SK-N-MC (cell line): ENCODE data around the gene KLRG1.

Experiments
- DNase-seq: peaks from one replicate; pipeline ENCODE4 v3.0.0-alpha.2; 2011; ENCODE audit warnings: low read depth, low spot score
- H3K27ac ChIP-seq: fragments of 200-600 bp; sonication (generic); 2 replicates; pipeline ENCODE4 v1.5.1; 2016; ENCODE audit warnings: mixed run types
- H3K36me3 ChIP-seq: fragments of 200-600 bp; sonication (generic); 2 replicates; pipeline ENCODE4 v1.6.1; 2017; ENCODE audit warnings: antibody characterized with exemption, low read length, mixed read lengths; ENCODE audit not compliant: insufficient read depth
- H3K4me3 ChIP-seq: fragments of 200-600 bp; sonication (generic); 2 replicates; pipeline ENCODE4 v1.5.1; 2016
- H3K9ac ChIP-seq: fragments of 200-600 bp; sonication (generic); 2 replicates; pipeline ENCODE4 v1.8.0; 2017; ENCODE audit warnings: mixed run types, mixed read lengths; ENCODE audit not compliant: insufficient read length
- H3K9me3 ChIP-seq: fragments of 200-600 bp; sonication (generic); 2 replicates; pipeline ENCODE4 v1.6.1; 2017; ENCODE audit warnings: low read depth, mild to moderate bottlenecking, antibody characterized with exemption, low read length, moderate library complexity, mixed read lengths
- EZH2 ChIP-seq: fragments of 200-600 bp; sonication (generic); IDR thresholded peaks from one replicate; pipeline ENCODE4 v1.6.1; 2017; ENCODE audit warnings: antibody characterized with exemption
- FOXP2 ChIP-seq: optimal IDR thresholded peaks from 2 replicates; pipeline ENCODE3; 2011; ENCODE audit warnings: mild to moderate bottlenecking, moderate library complexity; ENCODE audit not compliant: insufficient read depth; ENCODE audit errors: extremely low read length, control extremely low read depth
- POLR2AphosphoS5 ChIP-seq: IDR thresholded peaks from 2 replicates; pipeline ENCODE4 v1.6.1; 2012; ENCODE audit warnings: mild to moderate bottlenecking, low read depth, low read length, borderline replicate concordance

Gene KLRG1

DNA sequence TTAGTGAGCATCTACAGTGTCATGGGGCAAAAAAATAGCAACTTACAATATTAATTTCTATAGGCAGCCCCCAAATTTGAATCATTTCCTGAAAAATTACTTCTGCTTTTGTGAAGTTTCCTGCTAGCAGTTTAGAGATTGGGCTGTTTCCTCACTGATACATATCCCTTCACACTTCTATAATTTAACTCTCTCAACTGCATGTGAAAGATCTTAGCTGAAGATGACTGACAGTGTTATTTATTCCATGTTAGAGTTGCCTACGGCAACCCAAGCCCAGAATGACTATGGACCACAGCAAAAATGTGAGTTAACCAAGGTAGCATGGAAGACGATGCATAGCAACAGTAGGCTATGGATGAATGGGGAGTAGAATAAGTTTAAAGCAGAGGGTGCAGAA, at the start of gene KLRG1:
Gene KLRG1 (plus strand): TSS at position 134 of the 400 bp plus-strand sequence. CDS start 90 bp downstream, at position 224.
- DNase-seq = no peak
- TF ChIP-seq POLR2AphosphoS5 = no peak
- H3K27ac ChIP-seq = no peak within 1 kb of the TSS
- H3K9ac ChIP-seq = no peak within 1 kb of the TSS
- no peaks in the 10 kb centered on the region for H3K9me3 ChIP-seq
- H3K36me3 ChIP-seq = no peaks in the 10 kb centered on the region
- H3K4me3 ChIP-seq = no peak within 1 kb of the TSS

DNA sequence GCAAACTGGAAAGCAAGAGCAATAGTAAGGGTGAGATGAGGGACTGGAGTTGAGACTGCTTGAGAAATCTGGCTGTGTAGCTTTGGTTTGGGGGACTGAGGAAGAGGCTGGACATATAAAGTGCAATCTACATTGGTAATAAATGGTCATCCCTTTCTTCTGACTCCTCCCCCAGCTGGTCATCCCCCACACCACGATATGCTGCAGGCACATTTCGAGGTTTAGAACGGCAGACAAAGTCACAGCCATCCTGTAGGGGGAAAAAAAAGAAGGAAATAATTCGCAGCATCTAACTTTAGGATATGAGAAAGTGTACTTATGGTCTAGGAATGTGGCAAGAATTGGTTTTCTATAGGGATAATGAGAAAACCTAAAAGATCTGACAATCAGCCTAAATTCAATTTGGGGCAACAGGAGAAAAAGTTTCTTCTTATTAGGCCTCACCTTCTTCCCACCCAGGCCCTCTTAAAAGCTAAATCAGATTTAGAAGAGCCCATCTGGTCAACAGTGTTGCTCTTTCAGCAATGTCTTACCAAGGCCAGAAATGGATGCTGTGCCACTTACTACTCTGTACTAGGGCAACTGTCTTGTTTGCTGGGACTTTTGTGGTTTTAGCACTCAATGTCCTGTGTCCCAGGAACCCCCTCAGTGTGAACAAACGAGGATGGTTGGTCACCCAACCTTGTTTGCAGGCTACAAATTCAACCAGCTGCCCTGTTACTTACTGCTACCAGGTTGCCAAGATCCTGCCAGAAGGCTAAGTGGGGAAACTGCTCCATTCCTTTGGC, 47.5 kb upstream of the KLRG1 start:
- Histone ChIP-seq H3K9ac (no peak overlapping the region), H3K9me3 (no peaks in the 10 kb centered on the region), H3K36me3 (peaks cover 75% of the 10 kb centered on the region), H3K27ac (no peak overlapping the region), H3K4me3 (no peak overlapping the region)
- no peak for DNase-seq
- TF ChIP-seq EZH2 = no peak
- TF ChIP-seq POLR2AphosphoS5 = no peak
- no peak for TF ChIP-seq FOXP2

DNA sequence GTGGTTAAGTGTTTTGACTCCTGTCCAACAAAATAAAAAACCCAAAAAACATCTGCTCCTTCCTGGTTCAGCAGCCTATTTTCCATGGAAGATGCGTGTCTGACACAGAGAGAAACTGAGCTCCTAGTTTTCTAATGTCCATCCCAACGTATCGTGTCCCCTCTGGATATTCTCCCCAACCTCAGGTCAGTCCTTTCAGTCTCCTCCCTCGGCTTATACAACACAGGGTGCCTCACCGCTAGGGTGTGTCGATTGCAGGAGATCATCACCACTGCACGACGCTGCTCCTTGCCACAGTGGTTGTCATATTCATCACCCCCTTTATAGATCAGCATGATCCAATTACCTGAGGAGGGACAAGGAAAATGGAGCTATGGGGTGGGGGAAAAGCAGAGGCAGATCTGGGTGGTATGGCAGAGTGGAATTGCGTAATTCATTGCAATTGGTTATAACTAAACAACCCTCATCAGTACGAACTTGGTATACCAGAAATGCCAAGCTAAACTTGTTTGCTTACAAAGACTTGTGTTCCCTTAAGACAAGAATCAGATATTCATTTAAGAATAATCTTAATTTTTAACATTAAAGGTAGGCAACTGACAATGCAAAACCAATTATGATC, 45.7 kb upstream of the KLRG1 start:
- peaks cover 58% of the 10 kb centered on the region for H3K36me3 ChIP-seq
- DNase-seq = no peak

DNA sequence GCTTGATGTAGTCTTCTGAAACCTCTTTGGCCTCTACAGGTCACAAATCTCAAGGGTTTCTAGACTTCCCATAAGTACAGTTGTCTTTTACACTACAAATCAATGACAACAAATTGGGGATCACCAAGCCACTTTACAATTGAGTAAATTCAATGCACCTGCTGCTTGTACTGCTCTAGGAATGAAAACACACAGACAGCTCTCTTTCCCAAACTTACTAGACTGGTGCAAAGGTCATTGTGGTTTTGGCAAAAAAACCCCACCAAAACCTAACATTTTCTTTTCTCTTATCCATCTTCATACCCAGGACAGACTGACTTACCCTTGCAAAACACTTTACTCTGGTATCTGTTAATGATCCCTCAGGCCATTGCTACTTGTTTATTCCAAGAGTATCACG, 42.6 kb upstream of the KLRG1 start:
- no peak overlapping the region for H3K27ac ChIP-seq
- DNase-seq = no peak
- no peaks in the 10 kb centered on the region for H3K9me3 ChIP-seq
- TF ChIP-seq EZH2 = no peak
- no peak for TF ChIP-seq FOXP2
- TF ChIP-seq POLR2AphosphoS5 = no peak
- H3K9ac ChIP-seq = no peak overlapping the region
- no peak overlapping the region for H3K4me3 ChIP-seq
- peaks cover 46% of the 10 kb centered on the region for H3K36me3 ChIP-seq

More for the DNA sequence above, 45.7 kb upstream of the KLRG1 start:
- Histone ChIP-seq H3K9ac (no peak overlapping the region), H3K4me3 (no peak overlapping the region), H3K27ac (no peak overlapping the region), H3K9me3 (no peaks in the 10 kb centered on the region)
- TF ChIP-seq EZH2 = no peak
- TF ChIP-seq FOXP2 = no peak
- TF ChIP-seq POLR2AphosphoS5 = no peak

DNA sequence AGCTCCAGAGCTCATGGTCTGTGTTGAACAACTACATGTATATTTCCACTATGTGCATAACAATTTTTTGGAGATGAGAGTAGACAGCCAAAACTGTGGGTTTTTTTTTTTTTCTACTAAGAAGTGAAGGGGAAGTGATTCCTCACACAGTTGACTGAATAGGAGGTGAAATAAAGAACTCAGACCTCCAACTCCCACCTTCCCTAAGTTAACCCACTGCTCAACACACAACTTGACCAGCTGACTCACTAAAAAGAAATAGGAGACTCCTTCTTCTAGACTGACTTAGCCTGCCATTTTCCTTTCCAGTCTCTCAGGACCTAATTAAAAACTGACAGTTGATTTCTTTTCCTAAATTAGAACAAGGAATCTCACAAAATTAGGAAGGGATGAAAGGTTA, 41.6 kb upstream of the KLRG1 start:
- TF ChIP-seq FOXP2 (no peak), EZH2 (no peak), POLR2AphosphoS5 (no peak)
- Histone ChIP-seq H3K36me3 (peaks cover 36% of the 10 kb centered on the region), H3K9me3 (no peaks in the 10 kb centered on the region), H3K9ac (peak overlapping the region; percentile 85), H3K4me3 (peak overlapping the region; percentile 83), H3K27ac (no peak overlapping the region)
- DNase-seq = no peak

DNA sequence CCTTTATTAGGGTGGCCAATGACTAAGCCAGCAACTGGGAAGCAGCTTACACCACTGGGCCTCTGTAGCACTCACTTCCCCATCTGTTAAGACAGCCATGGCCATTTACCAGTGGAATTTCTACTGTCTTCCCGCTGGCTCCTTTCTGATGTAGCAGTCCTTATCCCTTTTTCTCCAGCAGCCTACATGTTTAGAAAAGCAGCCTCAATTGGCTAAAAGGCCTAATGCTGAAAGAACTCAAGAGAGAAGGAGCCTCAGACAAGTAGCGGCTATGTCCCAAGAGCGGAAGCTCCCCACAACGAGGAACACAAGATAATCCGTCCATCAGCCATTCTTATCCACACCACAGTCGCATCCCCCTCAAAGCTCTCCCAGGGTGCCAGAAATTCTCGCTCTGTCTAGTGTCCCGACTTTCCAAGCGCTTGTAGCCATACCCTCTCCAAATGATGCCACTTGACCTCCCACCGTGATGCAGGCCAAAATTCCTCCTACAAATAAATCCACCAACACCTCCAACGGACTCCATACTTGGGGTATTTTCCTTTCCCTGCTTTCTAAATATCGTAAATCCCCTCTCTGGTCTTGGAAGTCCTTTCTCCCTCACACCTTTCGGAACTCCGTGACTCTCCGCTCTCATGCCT, 40.5 kb upstream of the KLRG1 start:
- peaks cover 30% of the 10 kb centered on the region for H3K36me3 ChIP-seq
- no peak for DNase-seq
- peak overlapping the region; percentile 85 for H3K9ac ChIP-seq
- H3K9me3 ChIP-seq = no peaks in the 10 kb centered on the region
- H3K27ac ChIP-seq = peak overlapping the region; percentile 23; the same call in 1 of the 2 replicates
- no peak for TF ChIP-seq EZH2
- no peak for TF ChIP-seq POLR2AphosphoS5
- TF ChIP-seq FOXP2 = no peak
- peak overlapping the region; percentile 83 for H3K4me3 ChIP-seq

DNA sequence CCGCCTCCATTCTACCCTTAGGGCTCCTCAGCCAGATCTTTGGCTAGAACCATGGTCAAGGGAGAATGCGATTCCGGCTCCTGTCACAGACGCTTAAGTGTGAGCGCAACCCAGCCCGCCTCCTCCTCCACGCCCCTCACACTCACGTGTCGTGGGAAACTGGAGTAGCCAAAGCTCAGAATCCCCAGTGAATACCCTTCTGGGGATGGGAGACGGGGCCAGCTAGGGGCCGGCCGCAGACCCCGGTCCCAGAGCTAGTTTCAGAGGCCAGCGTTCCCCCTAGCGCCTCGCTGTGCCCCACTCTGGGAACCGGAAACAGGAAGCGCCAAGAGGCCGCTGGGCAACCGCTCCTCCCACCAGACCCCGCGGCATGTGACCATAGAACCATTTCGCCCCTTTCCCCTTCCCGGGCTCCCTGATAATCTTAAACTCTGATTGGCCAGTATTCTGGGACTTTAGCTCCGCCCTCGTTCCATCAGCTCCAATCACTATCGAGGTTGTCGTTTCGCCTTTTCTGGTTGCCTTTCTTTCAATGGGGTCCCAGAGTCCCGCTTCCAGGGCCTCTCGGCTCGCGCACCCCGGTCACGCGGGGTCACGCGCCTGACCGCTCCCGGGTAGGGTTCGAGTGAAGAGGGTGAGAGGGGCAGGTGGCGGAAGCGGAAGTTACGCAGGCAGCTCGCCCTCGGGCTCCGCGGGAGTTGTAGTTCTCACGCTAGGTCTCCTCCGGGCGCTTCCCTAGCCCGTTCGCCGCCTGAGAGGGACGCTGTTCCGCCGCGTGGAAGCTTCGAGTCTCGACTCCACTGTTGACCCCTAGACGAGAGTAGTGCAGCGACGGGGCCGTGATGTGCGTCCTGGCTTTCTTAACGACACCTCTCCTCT, 39.8 kb upstream of the KLRG1 start, which contains the start of gene M6PR:
Gene M6PR (minus strand): TSS at position 304 of the 879 bp plus-strand sequence. CDS start 3,241 bp downstream, outside the sequence.
- H3K27ac ChIP-seq = peak within 1 kb of the TSS; percentile 87
- DNase-seq = peak; percentile 85
- TF ChIP-seq FOXP2 (peak; percentile 45), POLR2AphosphoS5 (peak; percentile 77), EZH2 (no peak)

DNA sequence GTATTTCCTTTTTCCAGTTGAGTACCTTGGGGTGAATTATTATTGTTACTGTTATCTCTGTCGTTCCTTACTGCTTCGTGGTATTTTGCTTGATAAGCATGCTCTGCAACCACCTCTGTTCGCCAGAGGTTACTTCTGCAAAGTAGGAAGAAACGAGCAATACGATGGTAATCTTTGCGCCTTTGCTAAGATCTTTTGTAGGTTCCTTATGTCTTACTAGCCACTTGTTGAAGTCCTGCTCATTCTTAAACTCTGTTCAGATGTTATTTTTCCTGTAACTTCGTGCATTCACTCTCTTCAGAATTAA, 39.2 kb upstream of the KLRG1 start:
- Histone ChIP-seq H3K4me3 (peak overlapping the region; percentile 83), H3K9ac (peak overlapping the region; percentile 85), H3K27ac (peak overlapping the region; percentile 87; the same call in 1 of the 2 replicates), H3K36me3 (peaks cover 16% of the 10 kb centered on the region), H3K9me3 (no peaks in the 10 kb centered on the region)
- DNase-seq = peak; percentile 30
- TF ChIP-seq FOXP2 = no peak
- TF ChIP-seq EZH2 = no peak
- TF ChIP-seq POLR2AphosphoS5 = no peak

More for the DNA sequence above, 39.8 kb upstream of the KLRG1 start, which contains the start of gene M6PR:
- peak within 1 kb of the TSS; percentile 85 for H3K9ac ChIP-seq
- H3K36me3 ChIP-seq = peaks cover 22% of the 10 kb centered on the region
- peak within 1 kb of the TSS; percentile 83 for H3K4me3 ChIP-seq
- H3K9me3 ChIP-seq = no peaks in the 10 kb centered on the region
